Stimulated activated CD4-positive, alpha-beta T cell treated with anti-CD3 and anti-CD28 coated beads, Interleukin-2, amount 100 ng/mL, for 48 hours (primary cell): ENCODE data around the gene TMEM150A.
A peak's percentile ranks its signal among the peaks of the same experiment; 100 is the strongest.
"Not testable (repeated sequence)": the region's sequence is repeated elsewhere in the genome, so short reads cannot be mapped to it uniquely, and the experiment has no call there.

Experiments used
- DNase-seq, 2 donors: peaks; one replicate each; pipeline ENCODE4 v3.0.0-alpha.2; 2020

The TMEM150A gene, protein sequence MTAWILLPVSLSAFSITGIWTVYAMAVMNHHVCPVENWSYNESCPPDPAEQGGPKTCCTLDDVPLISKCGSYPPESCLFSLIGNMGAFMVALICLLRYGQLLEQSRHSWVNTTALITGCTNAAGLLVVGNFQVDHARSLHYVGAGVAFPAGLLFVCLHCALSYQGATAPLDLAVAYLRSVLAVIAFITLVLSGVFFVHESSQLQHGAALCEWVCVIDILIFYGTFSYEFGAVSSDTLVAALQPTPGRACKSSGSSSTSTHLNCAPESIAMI

GRCh38 chr2:85602476-85603234 lies at the start of gene TMEM150A:
Gene TMEM150A, minus strand, starts transcription at chr2:85602698. Its CDS starts 750 bp downstream, at chr2:85601948.
- peak; percentile 81 to 84 for DNase-seq

DNA sequence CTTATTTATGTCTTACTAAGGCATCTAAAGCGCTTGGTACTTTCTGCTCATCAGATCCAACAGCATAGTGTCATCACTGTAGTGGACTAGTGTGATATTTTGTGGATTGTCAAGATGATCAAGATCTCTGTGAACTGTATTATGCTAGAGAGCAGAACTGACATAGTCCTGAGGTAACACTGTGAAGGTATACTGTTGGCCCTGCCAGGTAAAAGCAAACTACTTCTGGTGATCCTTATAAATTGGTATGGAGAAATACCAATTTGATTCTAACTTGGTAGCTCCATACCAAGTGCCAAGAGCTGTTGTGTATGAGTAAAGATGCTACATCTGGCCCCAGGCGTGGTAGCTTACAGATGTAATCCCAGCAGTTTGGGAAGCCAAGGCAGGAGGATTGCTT lies 49.6 kb upstream of the TMEM150A start:
- DNase-seq = no peak

DNA sequence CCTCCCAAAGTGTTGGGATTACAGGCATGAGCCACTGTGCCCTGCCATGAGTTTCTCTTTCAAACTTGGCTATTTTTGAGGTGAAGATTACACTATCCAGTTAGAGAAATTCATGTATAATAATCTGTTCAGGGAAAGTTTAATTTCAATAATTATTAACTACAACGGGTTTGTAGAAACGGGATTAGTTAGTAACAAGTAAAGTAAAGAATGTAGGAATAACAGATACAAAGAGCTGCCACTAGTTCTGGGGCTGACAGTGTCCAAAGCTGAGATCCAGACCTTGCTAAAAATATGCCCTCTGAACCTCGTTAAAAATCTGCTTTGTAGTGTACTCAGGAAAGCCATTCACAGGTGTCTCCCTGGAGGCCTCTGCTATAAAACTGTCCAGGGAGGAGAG lies 48.6 kb upstream of the TMEM150A start:
- DNase-seq = no peak

DNA sequence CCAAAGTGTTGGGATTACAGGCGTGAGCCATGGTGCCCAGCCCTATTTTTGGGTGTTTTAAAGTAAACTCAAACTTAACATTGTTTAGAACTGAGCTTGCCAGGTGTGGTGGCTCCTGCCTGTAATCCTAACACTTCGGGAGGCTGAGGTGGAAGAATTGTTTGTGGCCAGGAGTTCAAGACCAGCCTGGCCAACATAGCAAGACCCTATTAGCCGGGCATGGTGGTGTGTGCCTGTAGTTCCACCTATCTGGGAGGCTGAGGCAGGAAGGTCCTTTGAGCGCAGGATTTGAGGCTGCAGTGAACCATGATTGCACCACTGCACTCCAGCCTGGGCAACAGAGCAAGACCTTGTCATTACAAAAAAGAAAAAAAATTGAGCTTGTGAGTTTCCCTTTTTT lies 48.0 kb upstream of the TMEM150A start:
- DNase-seq = no peak

DNA sequence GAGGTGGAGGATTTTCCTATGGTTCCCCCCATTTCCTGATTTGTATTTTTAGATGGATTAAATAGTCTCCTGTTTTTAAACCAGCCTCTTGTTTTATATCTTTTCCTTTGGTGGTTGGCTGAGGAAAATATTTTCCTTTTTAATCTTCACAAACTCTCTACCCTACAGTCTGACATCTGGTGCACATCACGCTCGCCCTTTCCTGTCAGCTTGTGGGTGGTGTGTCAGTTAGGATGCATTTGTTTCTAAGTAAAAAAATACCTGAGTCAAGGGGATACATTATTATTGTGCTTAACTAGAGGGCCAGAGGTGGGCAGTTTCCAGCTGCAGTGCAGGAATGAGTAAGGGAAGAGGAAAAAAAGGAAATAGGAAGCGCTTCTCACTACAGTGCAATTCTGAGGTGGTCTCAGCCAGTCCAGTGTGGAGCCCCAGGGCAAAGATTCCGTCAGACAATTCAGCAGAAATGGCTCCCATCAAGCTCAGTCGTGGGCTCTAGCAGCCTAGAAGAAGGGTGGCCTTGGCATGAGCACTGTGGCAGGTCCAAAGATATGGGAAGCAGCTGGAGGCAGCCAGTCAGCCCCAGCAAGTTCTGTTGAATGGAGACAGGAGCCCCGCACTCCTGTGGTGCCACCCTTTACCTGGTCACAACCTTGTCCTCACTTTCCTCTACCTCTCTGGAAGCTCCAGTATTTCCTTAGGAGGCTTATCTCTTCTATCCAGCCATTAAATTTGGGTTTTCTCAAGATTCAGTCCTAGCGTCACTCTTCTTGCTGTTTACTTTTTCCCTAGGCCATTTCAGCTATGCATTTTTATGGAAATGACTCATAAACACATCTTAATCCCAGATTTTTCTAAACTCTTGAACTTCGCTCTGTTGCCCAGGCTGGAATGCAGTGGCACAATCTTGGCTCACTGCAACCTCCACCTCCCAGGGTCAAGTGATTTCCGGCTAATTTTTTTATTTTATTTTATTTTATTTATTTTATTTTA lies 47.0 kb upstream of the TMEM150A start:
- no peak for DNase-seq

- no peak for DNase-seq
These were observed 46.1 kb upstream of the TMEM150A start for GRCh38 chr2:85648619-85649018.

GRCh38 chr2:85647823-85648526 lies 45.5 kb upstream of the TMEM150A start:
- DNase-seq = no peak

GRCh38 chr2:85646166-85646565 lies 43.7 kb upstream of the TMEM150A start:
- no peak for DNase-seq

- DNase-seq = no peak
These were observed 42.4 kb upstream of the TMEM150A start for GRCh38 chr2:85644909-85645308.

DNA sequence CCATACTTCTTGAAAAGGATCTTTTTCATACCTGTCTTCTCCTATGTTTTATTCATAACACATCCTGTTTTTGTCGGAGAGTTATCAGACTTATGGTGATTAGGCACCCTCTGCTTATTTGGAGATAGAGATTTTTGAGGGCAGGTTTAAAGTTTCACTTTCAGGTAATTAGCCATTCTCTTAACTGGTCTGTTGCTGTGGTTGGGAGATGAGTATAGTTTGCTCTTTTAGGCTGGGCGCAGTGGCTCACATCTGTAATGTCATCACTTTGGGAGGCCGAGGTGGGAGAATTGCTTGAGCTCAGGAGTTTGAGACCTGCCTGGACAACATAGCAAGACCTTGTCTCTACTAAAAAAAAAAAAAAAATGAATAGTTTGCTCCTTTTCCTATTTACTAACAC lies 40.2 kb upstream of the TMEM150A start:
- DNase-seq = no peak

GRCh38 chr2:85635636-85636035 lies 33.1 kb upstream of the TMEM150A start:
- no peak for DNase-seq

- DNase-seq = no peak
These were observed 32.5 kb upstream of the TMEM150A start for GRCh38 chr2:85635011-85635410.

DNA sequence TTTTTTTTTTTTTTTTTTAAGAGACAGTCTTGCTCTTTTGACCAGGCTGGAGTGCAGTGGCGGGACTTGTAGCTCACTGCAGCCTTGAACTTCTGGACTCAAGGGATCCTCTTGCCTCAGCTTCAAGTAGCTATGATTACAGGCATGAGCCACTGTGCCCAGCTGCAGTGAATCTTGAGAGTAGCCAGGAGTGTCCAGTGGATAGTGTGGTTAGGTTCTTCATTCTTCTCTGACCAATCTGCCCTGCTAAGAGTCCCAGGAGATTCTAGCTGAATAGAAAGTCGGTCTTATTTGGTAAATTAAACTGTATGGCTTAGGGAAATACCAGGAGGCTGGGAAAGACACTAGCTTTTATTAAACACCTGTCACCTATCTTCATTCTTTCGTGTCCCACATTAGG lies 28.8 kb upstream of the TMEM150A start:
- DNase-seq = no peak

- DNase-seq = no peak
These were observed 26.2 kb upstream of the TMEM150A start for GRCh38 chr2:85628658-85629057.

GRCh38 chr2:85623991-85624390 lies 21.5 kb upstream of the TMEM150A start:
- DNase-seq = no peak

GRCh38 chr2:85621338-85621737 lies 18.8 kb upstream of the TMEM150A start:
- DNase-seq = no peak

GRCh38 chr2:85619617-85620016 lies 17.1 kb upstream of the TMEM150A start:
- DNase-seq = no peak

- DNase-seq = not testable (repeated sequence)
These were observed 15.2 kb upstream of the TMEM150A start for GRCh38 chr2:85617723-85618122.

GRCh38 chr2:85615413-85615728 lies 12.9 kb upstream of the TMEM150A start:
- DNase-seq = no peak

- DNase-seq = not testable (repeated sequence)
These were observed 12.3 kb upstream of the TMEM150A start for GRCh38 chr2:85614757-85615156.

DNA sequence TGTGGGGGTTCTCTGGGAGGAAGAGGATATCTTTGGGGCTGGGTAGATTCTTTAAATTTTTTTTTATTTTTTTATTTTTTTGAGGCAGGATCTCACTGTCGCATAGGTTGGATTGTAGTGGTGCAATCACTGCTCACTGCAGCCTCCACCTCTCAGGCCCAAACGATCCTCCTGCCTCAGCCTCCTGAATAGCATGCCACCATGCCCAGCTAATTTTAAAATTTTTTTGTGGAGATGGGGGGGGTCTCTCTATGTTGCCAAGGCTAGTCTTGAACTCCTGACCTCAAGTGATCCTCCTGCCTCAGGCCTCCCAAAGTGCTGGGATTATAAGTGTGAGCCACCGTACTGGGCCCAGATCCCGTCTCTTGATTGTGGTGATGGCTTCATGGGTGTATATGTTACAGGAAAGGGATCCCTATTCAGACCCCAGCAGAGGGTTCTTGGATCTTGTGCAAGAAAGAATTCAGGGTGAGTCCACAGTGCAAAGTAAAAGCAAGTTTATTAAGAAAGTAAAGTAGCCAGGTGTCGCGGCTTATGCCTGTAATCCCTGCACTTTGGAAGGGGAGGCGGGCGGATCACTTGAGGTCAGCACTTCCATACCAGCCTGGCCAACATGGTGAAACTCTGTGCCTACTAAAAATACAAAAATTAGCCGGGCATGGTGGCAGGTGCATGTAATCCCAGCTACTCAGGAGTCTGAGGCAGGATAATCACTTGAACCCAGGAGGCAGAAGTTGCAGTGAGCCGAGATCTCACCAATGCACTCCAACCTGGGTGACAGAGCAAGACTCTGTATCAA lies 11.4 kb upstream of the TMEM150A start:
- DNase-seq = no peak
